ENCODE results near the gene DNAJC27. TPM values are rescaled to one million over a fixed set of nuclear protein-coding genes. Genes with fewer than 3 reads are reported as not detected.

The DNAJC27 gene
- total and polyA plus RNA-seq, 2 of the 13 experiments (the other 11 are each of a cell fraction or from before 2014, with no cell fraction given) = 3.1 to 3.7 TPM

- no peak overlapping the region for H3K4me3 ChIP-seq (replicated peaks in 1 of 3; ENCODE audit: insufficient read depth in 1 of 3, low read depth in 2 of 3, low read length in 3 of 3)
- H3K36me3 ChIP-seq (replicated peaks in 1 of 2; ENCODE audit: control insufficient read depth in 1 of 2, insufficient read depth in 2 of 2, low read length in 2 of 2) = no peaks in the 10 kb centered on the region
- in situ Hi-C loops (cut with HindIII; ENCODE audit: extremely low pct_ligation_motif_present, low pct_unique_long_range_greater_than_20kb) (no loop called here), intact Hi-C loops (cut with micrococcal nuclease; ENCODE audit: unreplicated experiment) (no loop called here)
- no peak overlapping the region for H2AFZ ChIP-seq (ENCODE audit: low read length)
- peaks cover 19% of the 10 kb centered on the region for H3K4me1 ChIP-seq (ENCODE audit: insufficient read depth, low read length)
- H3K27me3 ChIP-seq (ENCODE audit: control insufficient read depth in 1 of 2, insufficient read depth in 2 of 2, low read length in 2 of 2) = peaks cover 23 to 87% of the 10 kb centered on the region in 2 experiments
- 78% methylated on average over 1 of the region's 1 CpG for WGBS (ENCODE audit: low lambda C conversion rate)
- TF ChIP-seq CSRNP2 (CRISPR knock-in tag; conservative IDR thresholded peaks at IDR 0.05; ENCODE audit: low read depth) (no peak), NFE2L1 (CRISPR knock-in tag; IDR thresholded peaks at IDR 0.05; ENCODE audit: borderline replicate concordance) (no peak)
- H3K27ac ChIP-seq (ENCODE audit: extremely low read length, insufficient read depth, low read length) = no peak overlapping the region
- H3K4me2 ChIP-seq (ENCODE audit: low read depth, low read length) = no peak overlapping the region
- CTCF ChIA-PET (ENCODE audit: low intra/inter-chr PET ratio, low total read pairs) = no interaction called here
- H3K9me3 ChIP-seq (ENCODE audit: low read length) = no peaks in the 10 kb centered on the region
- no peaks in the 10 kb centered on the region for H3K79me2 ChIP-seq (ENCODE audit: insufficient read depth, low read length)
- POLR2A ChIA-PET = no interaction called here
- H4K20me1 ChIP-seq (ENCODE audit: insufficient read depth, low read length) = no peaks in the 10 kb centered on the region; the same call in 1 of the 2 replicates
- no peak overlapping the region for H3K9ac ChIP-seq (ENCODE audit: insufficient read depth, low read depth, low read length)
- BruUV-seq (replicated peaks) = no TSS peak
- ATAC-seq (no peak), FAIRE-seq (no peak), DNase-seq (ENCODE audit: low spot score) (no peak)
These were observed 49.2 kb downstream of the DNAJC27 start for GRCh38 chr2:24922556-24922955.

GRCh38 chr2:24920809-24921441 is 50.8 kb downstream of the DNAJC27 start:
- in situ Hi-C loops (cut with HindIII; ENCODE audit: extremely low pct_ligation_motif_present, low pct_unique_long_range_greater_than_20kb) = no loop called here
- no peak overlapping the region for H3K27ac ChIP-seq (ENCODE audit: extremely low read length, insufficient read depth, low read length)
- POLR2A ChIA-PET = no interaction called here
- TF ChIP-seq NCOA1 (CRISPR knock-in tag; IDR thresholded peaks at IDR 0.05) (no peak), ZNF646 (CRISPR knock-in tag; IDR thresholded peaks at IDR 0.05) (no peak), EZH2 (conservative IDR thresholded peaks at IDR 0.05; ENCODE audit: low read depth, low read length) (peak; percentile 96), CREM (IDR thresholded peaks at IDR 0.05) (no peak), CREM (CRISPR knock-in tag; IDR thresholded peaks at IDR 0.05) (no peak), XRCC5 (optimal IDR thresholded peaks at IDR 0.05; ENCODE audit: low read length) (peak; percentile 58), ZNF136 (CRISPR knock-in tag; IDR thresholded peaks at IDR 0.05; ENCODE audit: low read depth) (no peak), KDM2A (CRISPR knock-in tag; IDR thresholded peaks at IDR 0.05; ENCODE audit: borderline replicate concordance, low read depth) (no peak)

More at GRCh38 chr2:24920809-24921441, 50.8 kb downstream of the DNAJC27 start:
- Histone ChIP-seq H3K79me2 (ENCODE audit: insufficient read depth, low read length) (no peaks in the 10 kb centered on the region), H3K4me2 (ENCODE audit: low read depth, low read length) (peak overlapping the region; percentile 65), H3K4me1 (ENCODE audit: insufficient read depth, low read length) (peaks cover 13% of the 10 kb centered on the region), H3K27me3 (ENCODE audit: control insufficient read depth in 1 of 2, insufficient read depth in 2 of 2, low read length in 2 of 2) (peaks cover 22 to 84% of the 10 kb centered on the region in 2 experiments), H3K4me3 (replicated peaks in 1 of 3; ENCODE audit: insufficient read depth in 1 of 3, low read depth in 2 of 3, low read length in 3 of 3) (peak overlapping the region in 2 of 3 experiments; percentile 53 to 58; a peak in 3 of 6 replicates), H2AFZ (ENCODE audit: low read length) (no peak overlapping the region), H4K20me1 (ENCODE audit: insufficient read depth, low read length) (no peaks in the 10 kb centered on the region; the same call in 1 of the 2 replicates), H3K36me3 (replicated peaks in 1 of 2; ENCODE audit: control insufficient read depth in 1 of 2, insufficient read depth in 2 of 2, low read length in 2 of 2) (no peaks in the 10 kb centered on the region), H3K9me3 (ENCODE audit: low read length) (no peaks in the 10 kb centered on the region), H3K9ac (ENCODE audit: insufficient read depth, low read depth, low read length) (no peak overlapping the region)
- WGBS (ENCODE audit: low lambda C conversion rate) = under 1% methylated on average over 13 of the region's 13 CpGs
- FAIRE-seq (peak; percentile 32), DNase-seq (ENCODE audit: low spot score) (peak; percentile 21), ATAC-seq (peak; percentile 69)
- no TSS peak for BruUV-seq (replicated peaks)
- CTCF ChIA-PET (ENCODE audit: low intra/inter-chr PET ratio, low total read pairs) = no interaction called here
- intact Hi-C loops (cut with micrococcal nuclease; ENCODE audit: unreplicated experiment) = no loop called here
